PC-9 (cell line): Measurements from ENCODE around the gene MT1B. TPM values are rescaled to one million over a fixed set of nuclear protein-coding genes. Genes with fewer than 3 reads are reported as not detected.

ENCODE experiments used
- BruUV-seq: library from RNA; stranded (reverse); fragments of 400-500 nt; replicated peaks from 2 replicates; lab custom pipeline; 2021; lab: Mats Ljungman, UMichigan
- CTCF ChIA-PET: fragments of 300-600 bp; sonication (Branson Sonifier 250); formaldehyde crosslinking; loops from one replicate; lab custom pipeline; 2022; ENCODE audit warnings: antibody characterized with exemption; lab: Charles Lee
- POLR2A ChIA-PET: fragments of 300-600 bp; sonication (Branson Sonifier 250); formaldehyde crosslinking; loops from one replicate; lab custom pipeline; 2022; ENCODE audit warnings: antibody characterized with exemption; ENCODE audit not compliant: unreplicated experiment; lab: Charles Lee
- DNase-seq, 2 experiments: peaks; one replicate each; pipeline versions ENCODE4 v3.0.0 to v3.0.0-alpha.2; 2015 to 2022; ENCODE audit warnings: mixed read lengths in 1 of 2
- H2AFZ ChIP-seq: fragments of 200-600 bp; sonication (generic); 2 replicates; pipeline ENCODE4 v1.8.1; 2017; ENCODE audit warnings: antibody characterized with exemption
- H3F3A ChIP-seq: fragments of 200-600 bp; sonication (generic); 2 replicates; pipeline ENCODE4 v1.8.1; 2017; ENCODE audit warnings: antibody characterized with exemption, mild to moderate bottlenecking, low read depth; ENCODE audit not compliant: insufficient read depth
- H3K27ac ChIP-seq: fragments of 200-600 bp; sonication (generic); 2 replicates; pipeline ENCODE4 v1.6.1; 2016; ENCODE audit warnings: mixed run types
- H3K27me3 ChIP-seq: fragments of 200-600 bp; sonication (generic); 2 replicates; pipeline ENCODE4 v1.6.1; 2016; ENCODE audit warnings: low read depth, mixed run types; ENCODE audit not compliant: insufficient read depth
- H3K36me3 ChIP-seq: fragments of 200-600 bp; sonication (generic); 2 replicates; pipeline ENCODE4 v1.6.1; 2016; ENCODE audit warnings: low read depth, mixed run types
- H3K4me1 ChIP-seq: fragments of 200-600 bp; sonication (generic); replicated peaks from 2 replicates; pipeline ENCODE4 v1.6.1; 2016; ENCODE audit warnings: mixed run types; ENCODE audit not compliant: insufficient read depth
- H3K4me2 ChIP-seq: fragments of 200-600 bp; sonication (generic); 2 replicates; pipeline ENCODE4 v1.6.1; 2017; ENCODE audit warnings: mixed run types
- H3K4me3 ChIP-seq: fragments of 200-600 bp; sonication (generic); 2 replicates; pipeline ENCODE4 v1.6.1; 2016; ENCODE audit warnings: mixed run types
- H3K79me2 ChIP-seq: fragments of 200-600 bp; sonication (generic); 2 replicates; pipeline ENCODE4 v1.6.1; 2017; ENCODE audit warnings: low read depth, mixed run types
- H3K9me2 ChIP-seq: fragments of 200-600 bp; sonication (generic); 2 replicates; pipeline ENCODE4 v1.8.1; 2017; ENCODE audit warnings: mild to moderate bottlenecking; ENCODE audit not compliant: insufficient read depth
- H3K9me3 ChIP-seq: fragments of 200-600 bp; sonication (generic); 2 replicates; pipeline ENCODE4 v1.8.1; 2016; ENCODE audit warnings: low read depth; ENCODE audit not compliant: insufficient read depth
- H4K20me1 ChIP-seq: fragments of 200-600 bp; sonication (generic); 2 replicates; pipeline ENCODE4 v1.8.1; 2017; ENCODE audit not compliant: insufficient read depth
- CTCF ChIP-seq: fragments of 200-600 bp; sonication (generic); conservative IDR thresholded peaks from 2 replicates; pipeline ENCODE4 v1.6.1; 2017; ENCODE audit warnings: mixed run types, antibody characterized with exemption, mild to moderate bottlenecking, moderate library complexity
- EZH2 ChIP-seq: fragments of 200-600 bp; sonication (generic); IDR thresholded peaks from 2 replicates; pipeline ENCODE4 v1.8.0; 2017; ENCODE audit warnings: antibody characterized with exemption, low read depth
- intact Hi-C: fragments of 100-400 bp; cut with micrococcal nuclease; formaldehyde crosslinking; loops from one replicate; pipeline ENCODE4 v1.10.0; 2022; ENCODE audit not compliant: unreplicated experiment
- total RNA-seq: library from RNA; stranded (reverse); gene quantifications from 2 replicates; pipeline ENCODE4 v1.2.3, GENCODE V29; 2021

Gene MT1B
- total RNA-seq, 1 experiment from 2014 or later, result not detected

GRCh38 chr16:56700631-56701030 lies 48.9 kb downstream of the MT1B start:
- TF ChIP-seq EZH2, result no peak
- no peak for TF ChIP-seq CTCF
- Histone ChIP-seq H4K20me1 (no peaks in the 10 kb centered on the region), H3K79me2 (no peaks in the 10 kb centered on the region), H3K9me2 (no peaks in the 10 kb centered on the region), H3K9me3 (no peaks in the 10 kb centered on the region), H3K4me2 (no peak overlapping the region), H3F3A (peaks cover 8% of the 10 kb centered on the region; the same call in 1 of the 2 replicates), H3K36me3 (no peaks in the 10 kb centered on the region), H2AFZ (no peak overlapping the region), H3K4me3 (no peak overlapping the region), H3K27ac (no peak overlapping the region), H3K4me1 (peaks cover 13% of the 10 kb centered on the region), H3K27me3 (no peaks in the 10 kb centered on the region)
- DNase-seq, result no peak
- BruUV-seq, result no TSS peak
- ChIA-PET POLR2A (no interaction called here), CTCF (interaction anchor here (0.6 to 2.7 kb wide), 5 partner anchors 22 to 124 kb away, joined by 4 to 27 read pairs (median 11); no protein-coding TSS in a partner anchor)
- intact Hi-C loops, result loop anchor here (10.0 kb wide), 3 partner anchors 346 to 986 kb away; no protein-coding TSS in a partner anchor

DNA sequence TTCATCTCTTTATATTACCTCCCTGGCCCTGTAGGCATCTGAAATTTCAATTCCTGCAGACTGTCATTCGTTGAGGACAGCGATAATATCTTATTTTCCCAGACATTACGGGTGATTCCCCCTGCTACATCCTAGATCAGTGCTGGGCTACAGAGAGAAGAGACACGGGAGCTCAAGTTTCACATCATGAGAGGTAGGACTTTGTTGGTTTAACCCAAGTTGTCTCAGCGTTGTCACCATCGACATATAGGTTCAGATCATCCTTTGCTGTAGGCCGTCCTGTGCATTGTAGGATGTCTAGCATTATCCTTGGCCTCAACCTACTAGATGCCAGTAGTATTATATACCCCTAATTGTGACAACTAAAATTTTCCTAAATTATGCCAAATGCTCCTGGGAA lies 49.8 kb downstream of the MT1B start:
- intact Hi-C loops, result loop anchor here (10.0 kb wide), 3 partner anchors 347 to 987 kb away; no protein-coding TSS in a partner anchor
- no peak for TF ChIP-seq CTCF
- TF ChIP-seq EZH2, result no peak
- Histone ChIP-seq H3K4me3 (no peak overlapping the region), H3F3A (0 out of 2 replicates have a peak, but pooled peaks cover 8% of the 10 kb centered on the region), H3K36me3 (no peaks in the 10 kb centered on the region), H2AFZ (no peak overlapping the region), H3K4me1 (peaks cover 13% of the 10 kb centered on the region), H3K27ac (no peak overlapping the region), H3K4me2 (no peak overlapping the region; the same call in 1 of the 2 replicates), H3K79me2 (no peaks in the 10 kb centered on the region), H4K20me1 (no peaks in the 10 kb centered on the region), H3K9me2 (no peaks in the 10 kb centered on the region), H3K9me3 (no peaks in the 10 kb centered on the region), H3K27me3 (no peaks in the 10 kb centered on the region)
- ChIA-PET POLR2A (interaction anchor here (0.5 to 0.7 kb wide), 4 partner anchors 10 to 1231 kb away, joined by 3 to 11 read pairs (median 4); no protein-coding TSS in a partner anchor), CTCF (interaction anchor here (0.6 to 2.7 kb wide), 11 partner anchors 58 to 872 kb away, joined by 3 to 27 read pairs (median 8); no protein-coding TSS in a partner anchor)
- BruUV-seq, result no TSS peak
- DNase-seq, result no peak

Other genes starting within 250 kb of the MT1B start
- gene AMFR, start 226.3 kb upstream of the MT1B start, total RNA-seq, result 89.4 and 132 TPM in 2 replicates
- 139 and 171 TPM in 2 replicates for gene NUDT21, start 200.6 kb upstream of the MT1B start, total RNA-seq
- gene OGFOD1, start 200.3 kb upstream of the MT1B start, total RNA-seq, result 24.8 and 30.0 TPM in 2 replicates
- gene BBS2, start 131.9 kb upstream of the MT1B start, total RNA-seq, result 56.3 and 77.8 TPM in 2 replicates
- gene MT4, start 86.8 kb upstream of the MT1B start, total RNA-seq, result not detected in 2 replicates
- not detected in 2 replicates for gene MT3, start 62.4 kb upstream of the MT1B start, total RNA-seq
- 203 and 353 TPM in 2 replicates for gene MT2A, start 43.3 kb upstream of the MT1B start, total RNA-seq
- 22.0 and 22.2 TPM in 2 replicates for gene MT1E, start 26.1 kb upstream of the MT1B start, total RNA-seq
- gene MT1M, start 19.2 kb upstream of the MT1B start, total RNA-seq, result not detected in 2 replicates
- 16.9 and 23.5 TPM in 2 replicates for gene MT1A, start 13.2 kb upstream of the MT1B start, total RNA-seq
- 4.0 and 10.3 TPM in 2 replicates for gene MT1F, start 6.1 kb downstream of the MT1B start, total RNA-seq
- gene MT1G, start 16.2 kb downstream of the MT1B start, total RNA-seq, result not detected in 2 replicates
- gene MT1H, start 17.9 kb downstream of the MT1B start, total RNA-seq, result not detected in 2 replicates
- gene MT1X, start 30.6 kb downstream of the MT1B start, total RNA-seq, result 18.9 and 41.2 TPM in 2 replicates
- 74.7 and 92.4 TPM in 2 replicates for gene NUP93, start 78.2 kb downstream of the MT1B start, total RNA-seq
- gene SLC12A3, start 213.3 kb downstream of the MT1B start, total RNA-seq, result 0.26 and 0.70 TPM in 2 replicates